DMS114 treated with DMSO at 0.1 percent for 48 hours (cell line): Measurements from ENCODE around the gene COL23A1.
"Not testable (repeated sequence)": the region's sequence is repeated elsewhere in the genome, so short reads cannot be mapped to it uniquely, and the experiment has no call there.

Experiments used
- DNase-seq: peaks from one replicate; lab custom pipeline; 2025; ENCODE audit not compliant: unreplicated experiment; lab: John Stamatoyannopoulos, UW

COL23A1 gene

GRCh38 chr5:178253632-178254031 is 336.6 kb downstream of the COL23A1 start:
- DNase-seq, result not testable (repeated sequence)

GRCh38 chr5:178252258-178252657 is 337.9 kb downstream of the COL23A1 start:
- DNase-seq, result no peak

- no peak for DNase-seq
Observed at GRCh38 chr5:178250263-178250662, 339.9 kb downstream of the COL23A1 start.

GRCh38 chr5:178249191-178249989 is 340.8 kb downstream of the COL23A1 start:
- no peak for DNase-seq

- no peak for DNase-seq
Observed at GRCh38 chr5:178248750-178249149, 341.4 kb downstream of the COL23A1 start.

GRCh38 chr5:178247481-178248456 is 342.4 kb downstream of the COL23A1 start:
- DNase-seq, result no peak

GRCh38 chr5:178246624-178247279 is 343.4 kb downstream of the COL23A1 start:
- no peak for DNase-seq

- no peak for DNase-seq
Observed at GRCh38 chr5:178245389-178245788, 344.8 kb downstream of the COL23A1 start.

- no peak for DNase-seq
Observed at GRCh38 chr5:178244576-178244975, 345.6 kb downstream of the COL23A1 start.

- no peak for DNase-seq
Observed at GRCh38 chr5:178242416-178242815, 347.8 kb downstream of the COL23A1 start.

GRCh38 chr5:178241688-178242231 is 348.4 kb downstream of the COL23A1 start:
- no peak for DNase-seq

- no peak for DNase-seq
Observed at GRCh38 chr5:178241231-178241663, 348.9 kb downstream of the COL23A1 start.

- DNase-seq, result no peak
Observed at GRCh38 chr5:178240766-178241165, 349.4 kb downstream of the COL23A1 start.

- no peak for DNase-seq
Observed at GRCh38 chr5:178240341-178240741, 349.9 kb downstream of the COL23A1 start.

GRCh38 chr5:178239626-178240301 is 350.4 kb downstream of the COL23A1 start:
- DNase-seq, result not testable (repeated sequence)

- DNase-seq, result no peak
Observed at GRCh38 chr5:178238711-178239592, 351.2 kb downstream of the COL23A1 start.

- DNase-seq, result no peak
Observed at GRCh38 chr5:178238313-178238635, 351.9 kb downstream of the COL23A1 start.

GRCh38 chr5:178237431-178238312 is 352.5 kb downstream of the COL23A1 start:
- DNase-seq, result no peak

- no peak for DNase-seq
Observed at GRCh38 chr5:178236679-178237078, 353.5 kb downstream of the COL23A1 start.
